ENCODE results near the gene RHEX.
A peak's percentile ranks its signal among the peaks of the same experiment; 100 is the strongest.

The RHEX gene

GRCh38 chr1:206097381-206097780 is 44.4 kb downstream of the RHEX start:
- no peak for DNase-seq (ENCODE audit: low spot score)

GRCh38 chr1:206098242-206098919 is 45.4 kb downstream of the RHEX start:
- no peak for DNase-seq (ENCODE audit: low spot score)

GRCh38 chr1:206100226-206100815 is 47.3 kb downstream of the RHEX start:
- no peak for DNase-seq (ENCODE audit: low spot score)

GRCh38 chr1:206101351-206102045 is 48.5 kb downstream of the RHEX start:
- no peak for DNase-seq (ENCODE audit: low spot score)

- no peak for DNase-seq (ENCODE audit: low spot score)
Measured at GRCh38 chr1:206102292-206102936, 49.4 kb downstream of the RHEX start.

- DNase-seq (ENCODE audit: low spot score): no peak
Measured at GRCh38 chr1:206103979-206104378, 51.0 kb downstream of the RHEX start.

- DNase-seq (ENCODE audit: low spot score): no peak
Measured at GRCh38 chr1:206105464-206105995, 52.6 kb downstream of the RHEX start.

- peak; percentile 84 for DNase-seq (ENCODE audit: low spot score)
Measured at GRCh38 chr1:206106328-206107167, 53.6 kb downstream of the RHEX start.

- no peak for DNase-seq (ENCODE audit: low spot score)
Measured at GRCh38 chr1:206107168-206107544, 54.2 kb downstream of the RHEX start.

- DNase-seq (ENCODE audit: low spot score): no peak
Measured at GRCh38 chr1:206108635-206109034, 55.7 kb downstream of the RHEX start.

- no peak for DNase-seq (ENCODE audit: low spot score)
Measured at GRCh38 chr1:206109718-206110117, 56.7 kb downstream of the RHEX start.

GRCh38 chr1:206110161-206110560 is 57.2 kb downstream of the RHEX start:
- DNase-seq (ENCODE audit: low spot score): no peak

GRCh38 chr1:206110820-206111219 is 57.8 kb downstream of the RHEX start:
- no peak for DNase-seq (ENCODE audit: low spot score)

- DNase-seq (ENCODE audit: low spot score): no peak
Measured at GRCh38 chr1:206111271-206111927, 58.4 kb downstream of the RHEX start.

GRCh38 chr1:206112600-206113301 is 59.8 kb downstream of the RHEX start:
- DNase-seq (ENCODE audit: low spot score): no peak

- no peak for DNase-seq (ENCODE audit: low spot score)
Measured at GRCh38 chr1:206114692-206115640, 62.0 kb downstream of the RHEX start.

- no peak for DNase-seq (ENCODE audit: low spot score)
Measured at GRCh38 chr1:206115791-206116190, 62.8 kb downstream of the RHEX start.

- DNase-seq (ENCODE audit: low spot score): no peak
Measured at GRCh38 chr1:206116191-206116872, 63.4 kb downstream of the RHEX start.

- DNase-seq (ENCODE audit: low spot score): no peak
Measured at GRCh38 chr1:206116873-206117150, 63.8 kb downstream of the RHEX start.

Data from hepatic stellate cell (primary cell).